Loucy (cell line): ENCODE data around the gene TNRC6C.

ENCODE experiments used
- EZH2phosphoT487 ChIP-seq: fragments of 200-600 bp; IDR thresholded peaks from 2 replicates; pipeline ENCODE4 v1.6.1; 2018; ENCODE audit warnings: antibody characterized with exemption, mild to moderate bottlenecking, moderate library complexity, borderline replicate concordance
- TF ChIP-seq, protein P1 (sequence below): fragments of 200-600 bp; sonication (generic); conservative IDR thresholded peaks from 2 replicates; pipeline ENCODE4 v1.5.1; 2014; ENCODE audit warnings: mild to moderate bottlenecking, antibody characterized with exemption, low read length

DNA sequence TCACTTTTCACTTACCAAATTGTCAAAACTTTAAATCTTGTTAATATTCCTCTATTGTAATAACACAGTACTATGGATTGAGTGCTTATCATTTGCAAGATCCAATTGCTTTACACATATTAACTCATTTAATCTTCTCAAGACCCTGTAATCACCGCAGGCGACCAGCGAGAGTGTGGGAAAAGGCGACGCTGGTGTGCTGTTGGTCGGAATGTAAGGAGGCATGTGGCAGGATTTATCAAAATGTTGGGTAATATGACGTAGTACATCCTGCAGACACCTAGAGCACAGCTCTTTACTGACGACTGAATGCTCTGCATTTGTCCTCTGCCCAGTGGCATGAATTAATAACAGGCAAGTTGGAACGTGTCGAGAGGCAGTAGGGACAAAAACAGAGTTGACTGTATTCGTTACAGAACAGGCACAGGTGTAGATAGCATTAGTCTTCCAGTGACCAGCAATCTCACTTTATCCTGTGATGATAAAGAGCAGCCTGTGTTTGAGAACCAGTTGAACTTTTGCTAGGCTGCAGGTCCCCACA lies 80.3 kb downstream of the TNRC6C start:
- TF ChIP-seq, protein P1, sequence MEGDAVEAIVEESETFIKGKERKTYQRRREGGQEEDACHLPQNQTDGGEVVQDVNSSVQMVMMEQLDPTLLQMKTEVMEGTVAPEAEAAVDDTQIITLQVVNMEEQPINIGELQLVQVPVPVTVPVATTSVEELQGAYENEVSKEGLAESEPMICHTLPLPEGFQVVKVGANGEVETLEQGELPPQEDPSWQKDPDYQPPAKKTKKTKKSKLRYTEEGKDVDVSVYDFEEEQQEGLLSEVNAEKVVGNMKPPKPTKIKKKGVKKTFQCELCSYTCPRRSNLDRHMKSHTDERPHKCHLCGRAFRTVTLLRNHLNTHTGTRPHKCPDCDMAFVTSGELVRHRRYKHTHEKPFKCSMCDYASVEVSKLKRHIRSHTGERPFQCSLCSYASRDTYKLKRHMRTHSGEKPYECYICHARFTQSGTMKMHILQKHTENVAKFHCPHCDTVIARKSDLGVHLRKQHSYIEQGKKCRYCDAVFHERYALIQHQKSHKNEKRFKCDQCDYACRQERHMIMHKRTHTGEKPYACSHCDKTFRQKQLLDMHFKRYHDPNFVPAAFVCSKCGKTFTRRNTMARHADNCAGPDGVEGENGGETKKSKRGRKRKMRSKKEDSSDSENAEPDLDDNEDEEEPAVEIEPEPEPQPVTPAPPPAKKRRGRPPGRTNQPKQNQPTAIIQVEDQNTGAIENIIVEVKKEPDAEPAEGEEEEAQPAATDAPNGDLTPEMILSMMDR: no peak
- no peak for TF ChIP-seq EZH2phosphoT487
